KMS-11 (cell line): Measurements from ENCODE around the gene HSP90AA1.

Experiments used
- H2AFZ ChIP-seq: fragments of 200-600 bp; sonication (generic); 2 replicates; pipeline ENCODE4 v1.6.1; 2016; ENCODE audit warnings: antibody characterized with exemption, mixed run types, low read depth
- H3K27ac ChIP-seq: fragments of 200-600 bp; sonication (generic); 2 replicates; pipeline ENCODE4 v1.6.1; 2016; ENCODE audit warnings: mild to moderate bottlenecking, mixed run types
- H3K27me3 ChIP-seq: fragments of 200-600 bp; sonication (generic); 2 replicates; pipeline ENCODE4 v1.6.1; 2017; ENCODE audit warnings: mild to moderate bottlenecking, low read depth, mixed run types, moderate library complexity; ENCODE audit not compliant: insufficient read depth
- H3K36me3 ChIP-seq: fragments of 200-600 bp; sonication (generic); 2 replicates; pipeline ENCODE4 v1.6.1; 2017; ENCODE audit warnings: mild to moderate bottlenecking, mixed run types; ENCODE audit not compliant: insufficient read depth
- H3K4me1 ChIP-seq: fragments of 200-600 bp; sonication (generic); 2 replicates; pipeline ENCODE4 v1.6.1; 2016; ENCODE audit warnings: mild to moderate bottlenecking, low read depth, mixed run types; ENCODE audit not compliant: poor library complexity, severe bottlenecking
- H3K4me2 ChIP-seq: fragments of 200-600 bp; sonication (generic); 2 replicates; pipeline ENCODE4 v1.7.0; 2016; ENCODE audit warnings: mild to moderate bottlenecking, mixed run types
- H3K4me3 ChIP-seq: fragments of 200-600 bp; sonication (generic); IDR thresholded peaks from 2 replicates; pipeline ENCODE4 v1.6.1; 2017; ENCODE audit warnings: low read depth, low read length, mixed read lengths; ENCODE audit not compliant: insufficient read depth
- H3K79me2 ChIP-seq: fragments of 200-600 bp; sonication (generic); 2 replicates; pipeline ENCODE4 v1.6.1; 2016; ENCODE audit warnings: low read depth, mixed run types; ENCODE audit not compliant: insufficient read depth
- H3K9ac ChIP-seq: fragments of 200-600 bp; sonication (generic); 2 replicates; pipeline ENCODE4 v1.6.1; 2016; ENCODE audit warnings: mild to moderate bottlenecking, mixed run types
- H4K20me1 ChIP-seq: fragments of 200-600 bp; sonication (generic); 2 replicates; pipeline ENCODE4 v1.6.1; 2016; ENCODE audit warnings: mild to moderate bottlenecking, mixed run types; ENCODE audit not compliant: insufficient read depth
- TF ChIP-seq, protein P1 (sequence below): fragments of 200-600 bp; sonication (generic); conservative IDR thresholded peaks from 2 replicates; pipeline ENCODE4 v1.6.1; 2017; ENCODE audit warnings: low read depth, mild to moderate bottlenecking, antibody characterized with exemption, low read length, moderate library complexity, mixed read lengths

The HSP90AA1 gene

DNA sequence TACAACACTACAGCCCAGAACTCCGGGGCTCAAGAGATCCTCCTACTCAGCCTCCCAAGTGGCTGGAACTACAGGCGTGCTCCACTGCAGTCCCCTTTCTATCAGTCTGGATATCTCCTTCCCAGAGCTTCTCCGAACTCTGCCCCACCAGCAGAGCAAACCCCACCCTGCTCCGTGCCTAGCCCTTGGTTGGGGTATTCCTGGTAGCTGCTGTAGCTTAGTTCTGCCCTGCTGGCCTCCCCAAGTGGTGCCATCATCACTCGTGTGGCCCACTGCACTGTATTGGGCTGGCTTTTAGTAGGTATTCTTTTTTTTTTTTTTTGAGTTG, 9.5 kb downstream of the HSP90AA1 start:
- TF ChIP-seq, protein P1, sequence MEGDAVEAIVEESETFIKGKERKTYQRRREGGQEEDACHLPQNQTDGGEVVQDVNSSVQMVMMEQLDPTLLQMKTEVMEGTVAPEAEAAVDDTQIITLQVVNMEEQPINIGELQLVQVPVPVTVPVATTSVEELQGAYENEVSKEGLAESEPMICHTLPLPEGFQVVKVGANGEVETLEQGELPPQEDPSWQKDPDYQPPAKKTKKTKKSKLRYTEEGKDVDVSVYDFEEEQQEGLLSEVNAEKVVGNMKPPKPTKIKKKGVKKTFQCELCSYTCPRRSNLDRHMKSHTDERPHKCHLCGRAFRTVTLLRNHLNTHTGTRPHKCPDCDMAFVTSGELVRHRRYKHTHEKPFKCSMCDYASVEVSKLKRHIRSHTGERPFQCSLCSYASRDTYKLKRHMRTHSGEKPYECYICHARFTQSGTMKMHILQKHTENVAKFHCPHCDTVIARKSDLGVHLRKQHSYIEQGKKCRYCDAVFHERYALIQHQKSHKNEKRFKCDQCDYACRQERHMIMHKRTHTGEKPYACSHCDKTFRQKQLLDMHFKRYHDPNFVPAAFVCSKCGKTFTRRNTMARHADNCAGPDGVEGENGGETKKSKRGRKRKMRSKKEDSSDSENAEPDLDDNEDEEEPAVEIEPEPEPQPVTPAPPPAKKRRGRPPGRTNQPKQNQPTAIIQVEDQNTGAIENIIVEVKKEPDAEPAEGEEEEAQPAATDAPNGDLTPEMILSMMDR: no peak
- Histone ChIP-seq H2AFZ (no peak overlapping the region), H3K4me1 (no peaks in the 10 kb centered on the region), H3K27ac (no peak overlapping the region), H3K27me3 (no peaks in the 10 kb centered on the region), H3K9ac (no peak overlapping the region), H3K4me2 (no peak overlapping the region), H3K4me3 (no peak overlapping the region), H3K36me3 (peaks cover 13% of the 10 kb centered on the region; the same call in 1 of the 2 replicates), H4K20me1 (peaks cover 13% of the 10 kb centered on the region; the same call in 1 of the 2 replicates), H3K79me2 (no peaks in the 10 kb centered on the region)

DNA sequence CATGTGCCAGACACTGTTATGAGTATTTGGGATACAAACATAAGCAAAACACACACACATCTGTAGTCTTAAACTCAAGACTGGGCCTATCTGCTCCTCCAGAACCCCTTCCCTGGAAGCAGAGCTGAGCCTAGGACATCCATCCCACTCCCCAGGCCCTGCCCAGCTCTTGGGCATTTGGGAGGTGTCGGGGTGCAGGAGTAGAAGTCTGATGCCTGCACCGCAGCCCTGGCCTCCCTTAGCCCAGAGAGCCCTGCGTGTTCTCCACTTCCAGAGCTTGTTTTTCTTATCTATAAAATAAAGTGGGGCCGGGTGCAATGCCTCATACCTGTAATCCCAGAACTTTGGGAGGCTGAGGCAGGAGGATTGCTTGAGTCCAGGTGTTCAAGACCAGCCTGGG, 11.7 kb downstream of the HSP90AA1 start:
- Histone ChIP-seq H3K9ac (no peak overlapping the region), H3K4me1 (no peaks in the 10 kb centered on the region), H3K4me2 (no peak overlapping the region), H4K20me1 (no peaks in the 10 kb centered on the region), H2AFZ (no peak overlapping the region), H3K36me3 (no peaks in the 10 kb centered on the region), H3K27me3 (no peaks in the 10 kb centered on the region), H3K27ac (no peak overlapping the region), H3K4me3 (no peak overlapping the region), H3K79me2 (no peaks in the 10 kb centered on the region)
- TF ChIP-seq, protein P1: no peak

DNA sequence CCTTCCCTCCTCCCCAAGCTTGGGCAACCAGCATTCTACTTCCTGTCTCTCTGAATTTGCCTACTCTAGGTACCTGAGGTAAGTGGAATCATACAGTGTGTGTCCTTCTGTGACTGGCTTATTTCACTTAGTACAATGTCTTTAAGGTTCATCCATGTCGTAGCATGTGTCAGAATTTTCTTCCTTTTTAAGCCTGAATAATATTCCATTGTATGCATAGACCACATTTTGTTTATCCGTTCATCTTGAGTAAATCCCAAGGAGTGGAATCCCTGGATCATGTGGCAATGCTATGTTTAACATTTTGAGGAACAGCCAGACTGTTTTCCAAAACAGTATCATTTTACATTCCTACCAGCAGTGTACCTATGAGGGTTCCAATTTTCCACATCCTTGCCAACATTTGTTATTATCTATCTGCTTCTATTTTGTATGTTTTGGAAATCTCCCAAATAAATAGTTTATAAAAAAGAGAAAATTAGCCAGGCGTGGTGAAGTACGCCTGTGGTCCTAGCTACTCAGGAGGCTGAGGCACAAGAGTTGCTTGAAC, 12.4 kb downstream of the HSP90AA1 start:
- H3K27ac ChIP-seq: no peak overlapping the region
- H3K9ac ChIP-seq: no peak overlapping the region
- H3K79me2 ChIP-seq: no peaks in the 10 kb centered on the region
- no peaks in the 10 kb centered on the region for H3K4me1 ChIP-seq
- H3K4me3 ChIP-seq: no peak overlapping the region
- no peak overlapping the region for H2AFZ ChIP-seq
- TF ChIP-seq, protein P1: no peak
- no peak overlapping the region for H3K4me2 ChIP-seq
- H3K27me3 ChIP-seq: no peaks in the 10 kb centered on the region
- no peaks in the 10 kb centered on the region for H4K20me1 ChIP-seq
- H3K36me3 ChIP-seq: no peaks in the 10 kb centered on the region

DNA sequence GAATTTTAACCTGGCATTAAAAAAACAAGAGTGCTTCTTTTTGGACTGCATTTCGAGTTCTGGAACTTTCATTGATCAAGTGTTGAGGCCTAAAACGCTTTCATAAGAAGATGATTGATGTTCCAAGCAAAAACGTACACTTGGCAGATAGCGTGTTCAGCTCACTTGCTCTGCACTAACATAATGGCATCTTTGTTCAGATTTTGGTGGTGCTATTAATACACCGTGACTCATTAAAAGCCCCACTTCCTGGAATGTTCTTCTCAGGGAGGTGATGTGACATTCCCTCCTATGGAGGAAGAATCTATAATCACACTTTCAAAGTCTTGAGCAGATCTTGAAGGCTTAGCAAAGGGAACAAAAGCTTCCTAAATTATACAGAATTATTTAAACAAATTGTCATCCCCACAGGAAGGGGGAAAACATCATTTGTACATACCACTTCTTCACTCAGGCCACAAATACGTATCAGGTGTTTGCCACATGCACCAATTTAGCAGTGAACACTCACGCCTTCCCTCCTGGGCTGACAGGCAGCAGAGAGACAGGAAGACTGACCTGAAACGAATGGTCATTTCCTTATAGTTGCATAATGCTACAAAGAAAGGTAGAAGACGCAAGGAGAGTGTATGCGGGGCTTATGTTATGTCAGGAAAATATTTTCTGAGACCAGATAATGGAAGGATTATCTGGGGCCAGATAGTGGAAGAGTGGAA, 15.4 kb downstream of the HSP90AA1 start:
- Histone ChIP-seq H3K4me2 (no peak overlapping the region), H3K4me1 (no peaks in the 10 kb centered on the region), H3K36me3 (no peaks in the 10 kb centered on the region), H3K27me3 (no peaks in the 10 kb centered on the region), H2AFZ (no peak overlapping the region), H3K4me3 (no peak overlapping the region), H3K79me2 (no peaks in the 10 kb centered on the region), H3K9ac (no peak overlapping the region), H4K20me1 (no peaks in the 10 kb centered on the region), H3K27ac (no peak overlapping the region)
- TF ChIP-seq, protein P1: no peak
